ENCODE measurements around the gene SHROOM2. TPM values are rescaled to one million over a fixed set of nuclear protein-coding genes. Genes with fewer than 3 reads are reported as not detected.

SHROOM2 gene
- total RNA-seq, 5 donors from 2014 or later (not counting 1 experiment from before 2014, with no cell fraction given), result 0.03 to 0.06 TPM; not detected in 3

DNA sequence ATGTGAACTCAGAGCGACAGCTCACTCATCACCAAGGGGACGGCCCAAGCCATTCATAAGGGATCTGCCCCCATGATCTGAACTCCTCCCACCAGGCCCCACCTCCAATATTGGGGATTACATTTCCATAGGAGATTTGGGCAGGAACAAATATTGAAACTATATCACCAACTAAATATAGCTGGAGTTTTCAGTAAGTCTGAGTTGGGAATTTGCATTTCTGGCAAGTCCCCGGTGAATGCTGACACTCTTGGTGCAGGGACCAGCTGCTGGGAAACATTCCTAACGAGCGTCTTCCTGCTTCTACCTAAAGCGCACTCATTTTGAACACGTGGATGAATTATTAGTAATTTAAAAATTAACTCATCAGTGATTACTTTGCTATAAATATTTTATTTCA is 194.2 kb downstream of the SHROOM2 start:
- Mint-ChIP-seq H3K9me3 (no peaks in the 10 kb centered on the region), H3K27me3 (peaks cover 0 to 19% of the 10 kb centered on the region in 2 donors), H3K4me3 (no peak overlapping the region), H3K27ac (no peak overlapping the region), H3K4me1 (no peaks in the 10 kb centered on the region), H3K36me3 (no peaks in the 10 kb centered on the region)
- no CpG with 5 or more reads among the region's 7 CpGs for WGBS (ENCODE audit: insufficient coverage)
- H3K27me3 ChIP-seq (replicated peaks in 1 of 2; ENCODE audit: control insufficient read depth in 2 of 2, extremely low read depth in 1 of 2, insufficient read depth in 2 of 2, low read length in 1 of 2), result no peaks in the 10 kb centered on the region
- no peak overlapping the region for H3K4me3 ChIP-seq (ENCODE audit: control insufficient read depth in 1 of 2, extremely low read depth in 1 of 2, low read length in 1 of 2)
- H3K27ac ChIP-seq (ENCODE audit: low read length), result no peak overlapping the region
- H3K36me3 ChIP-seq (ENCODE audit: control insufficient read depth in 2 of 2, extremely low read depth in 1 of 2, insufficient read depth in 1 of 2, low read length in 1 of 2), result no peaks in the 10 kb centered on the region
- H3K4me1 ChIP-seq (ENCODE audit: control insufficient read depth in 1 of 2, extremely low read depth in 1 of 2, insufficient read depth in 2 of 2, low read length in 2 of 2), result no peaks in the 10 kb centered on the region
- no peaks in the 10 kb centered on the region for H3K9me3 ChIP-seq
- ATAC-seq (replicated peaks in 1 of 4) (no peak), DNase-seq (no peak)
- ChIA-PET CTCF (no interaction called here), POLR2A (interaction anchor here in 1 of 2 donors (0.6 kb wide), 1 partner anchor 113 kb away, joined by 7 read pairs; no protein-coding TSS in a partner anchor)

DNA sequence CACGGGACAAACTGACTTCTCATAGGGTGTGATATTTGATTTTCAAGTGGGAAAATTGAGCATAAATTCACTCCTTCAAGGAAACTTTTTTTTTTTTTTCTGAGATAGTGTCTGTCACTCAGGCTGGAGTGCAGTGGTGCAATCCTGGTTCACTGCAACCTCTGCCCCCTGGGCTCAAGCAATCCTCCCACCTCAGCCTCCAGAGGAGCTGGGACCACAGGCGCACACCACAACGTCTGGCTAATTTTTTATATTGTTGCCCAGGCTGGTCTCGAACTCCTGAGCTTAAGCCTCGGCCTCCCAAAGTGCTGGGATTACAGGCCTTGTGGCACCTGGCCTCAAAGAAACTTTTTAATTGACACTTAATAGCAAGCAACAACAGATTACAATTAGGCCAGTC is 194.7 kb downstream of the SHROOM2 start:
- ChIA-PET POLR2A (no interaction called here), CTCF (no interaction called here)
- Histone ChIP-seq H3K4me1 (ENCODE audit: control insufficient read depth in 1 of 2, extremely low read depth in 1 of 2, insufficient read depth in 2 of 2, low read length in 2 of 2) (no peaks in the 10 kb centered on the region), H3K36me3 (ENCODE audit: control insufficient read depth in 2 of 2, extremely low read depth in 1 of 2, insufficient read depth in 1 of 2, low read length in 1 of 2) (no peaks in the 10 kb centered on the region), H3K4me3 (ENCODE audit: control insufficient read depth in 1 of 2, extremely low read depth in 1 of 2, low read length in 1 of 2) (no peak overlapping the region), H3K27ac (ENCODE audit: low read length) (no peak overlapping the region), H3K9me3 (no peaks in the 10 kb centered on the region), H3K27me3 (replicated peaks in 1 of 2; ENCODE audit: control insufficient read depth in 2 of 2, extremely low read depth in 1 of 2, insufficient read depth in 2 of 2, low read length in 1 of 2) (no peaks in the 10 kb centered on the region)
- DNase-seq, result no peak
- Mint-ChIP-seq H3K9me3 (no peaks in the 10 kb centered on the region), H3K36me3 (no peaks in the 10 kb centered on the region), H3K4me1 (no peaks in the 10 kb centered on the region), H3K27me3 (peaks cover 0 to 21% of the 10 kb centered on the region in 2 donors), H3K4me3 (no peak overlapping the region), H3K27ac (peak overlapping the region in 1 of 2 donors; percentile 4)
- no peak for ATAC-seq (replicated peaks in 1 of 4)
- no CpG with 5 or more reads among the region's 5 CpGs for WGBS (ENCODE audit: insufficient coverage)

DNA sequence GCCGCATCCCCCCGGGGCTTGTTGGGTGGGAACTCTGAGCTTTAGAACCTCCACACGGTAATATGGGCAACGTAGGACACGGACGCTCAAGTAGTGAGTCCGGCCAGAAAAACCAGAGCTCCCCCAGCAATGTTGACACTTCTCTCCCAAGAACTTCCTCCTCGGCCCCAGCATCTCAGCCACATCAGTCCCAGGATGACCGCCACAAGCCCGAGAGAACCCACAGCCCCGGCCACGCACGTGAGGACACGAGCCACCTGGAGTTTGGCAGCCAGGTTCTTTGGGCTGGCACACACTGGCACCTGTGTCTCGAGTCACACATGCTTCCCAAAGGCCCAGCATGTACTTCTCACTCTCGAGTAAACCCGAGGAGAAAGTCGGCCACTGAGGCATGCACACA is 197.2 kb downstream of the SHROOM2 start:
- no peaks in the 10 kb centered on the region for H3K4me1 Mint-ChIP-seq
- H3K9me3 ChIP-seq, result no peaks in the 10 kb centered on the region
- H3K9me3 Mint-ChIP-seq, result no peaks in the 10 kb centered on the region
- DNase-seq (no peak), ATAC-seq (replicated peaks in 1 of 4) (no peak)
- WGBS (ENCODE audit: insufficient coverage), result 75% methylated on average over 9 of the region's 18 CpGs
- H3K27me3 ChIP-seq (replicated peaks in 1 of 2; ENCODE audit: control insufficient read depth in 2 of 2, extremely low read depth in 1 of 2, insufficient read depth in 2 of 2, low read length in 1 of 2), result no peaks in the 10 kb centered on the region
- POLR2A ChIA-PET, result no interaction called here
- H3K4me3 ChIP-seq (ENCODE audit: control insufficient read depth in 1 of 2, extremely low read depth in 1 of 2, low read length in 1 of 2), result no peak overlapping the region
- H3K36me3 ChIP-seq (ENCODE audit: control insufficient read depth in 2 of 2, extremely low read depth in 1 of 2, insufficient read depth in 1 of 2, low read length in 1 of 2), result no peaks in the 10 kb centered on the region
- H3K27ac Mint-ChIP-seq, result no peak overlapping the region
- no peak overlapping the region for H3K4me3 Mint-ChIP-seq
- CTCF ChIA-PET, result no interaction called here
- no peaks in the 10 kb centered on the region for H3K36me3 Mint-ChIP-seq
- peaks cover 0 to 14% of the 10 kb centered on the region in 2 donors for H3K27me3 Mint-ChIP-seq
- H3K27ac ChIP-seq (ENCODE audit: low read length), result no peak overlapping the region
- no peaks in the 10 kb centered on the region for H3K4me1 ChIP-seq (ENCODE audit: control insufficient read depth in 1 of 2, extremely low read depth in 1 of 2, insufficient read depth in 2 of 2, low read length in 2 of 2)

DNA sequence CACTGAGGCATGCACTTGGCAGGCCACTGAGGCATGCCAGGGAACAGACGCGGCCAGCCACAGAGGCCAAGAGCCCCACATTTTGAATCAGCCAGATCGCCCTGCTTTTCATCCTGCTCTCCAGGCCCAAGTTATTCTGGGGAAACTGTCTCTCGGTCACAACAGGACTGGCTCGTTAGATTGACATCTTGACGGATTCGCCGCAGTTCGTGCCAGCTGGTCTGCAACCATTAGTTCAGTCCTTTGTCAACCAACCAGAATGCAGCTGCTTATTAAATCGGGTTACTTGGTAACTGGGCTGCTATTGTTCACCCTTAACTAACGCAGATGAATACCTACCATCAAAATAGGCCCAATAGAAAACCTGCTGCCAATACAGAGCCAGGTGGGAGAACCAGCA is 197.6 kb downstream of the SHROOM2 start:
- Histone ChIP-seq H3K4me1 (ENCODE audit: control insufficient read depth in 1 of 2, extremely low read depth in 1 of 2, insufficient read depth in 2 of 2, low read length in 2 of 2) (no peaks in the 10 kb centered on the region), H3K4me3 (ENCODE audit: control insufficient read depth in 1 of 2, extremely low read depth in 1 of 2, low read length in 1 of 2) (no peak overlapping the region), H3K27ac (ENCODE audit: low read length) (no peak overlapping the region), H3K9me3 (no peaks in the 10 kb centered on the region), H3K36me3 (ENCODE audit: control insufficient read depth in 2 of 2, extremely low read depth in 1 of 2, insufficient read depth in 1 of 2, low read length in 1 of 2) (no peaks in the 10 kb centered on the region), H3K27me3 (replicated peaks in 1 of 2; ENCODE audit: control insufficient read depth in 2 of 2, extremely low read depth in 1 of 2, insufficient read depth in 2 of 2, low read length in 1 of 2) (no peaks in the 10 kb centered on the region)
- no peaks in the 10 kb centered on the region for H3K4me1 Mint-ChIP-seq
- CTCF ChIA-PET, result no interaction called here
- no peak overlapping the region for H3K27ac Mint-ChIP-seq
- peaks cover 0 to 11% of the 10 kb centered on the region in 2 donors for H3K27me3 Mint-ChIP-seq
- H3K4me3 Mint-ChIP-seq, result no peak overlapping the region
- no peak for DNase-seq
- POLR2A ChIA-PET, result no interaction called here
- 98% methylated on average over 5 of the region's 11 CpGs for WGBS (ENCODE audit: insufficient coverage)
- no peaks in the 10 kb centered on the region for H3K36me3 Mint-ChIP-seq
- no peaks in the 10 kb centered on the region for H3K9me3 Mint-ChIP-seq
- ATAC-seq (replicated peaks in 1 of 4), result no peak

DNA sequence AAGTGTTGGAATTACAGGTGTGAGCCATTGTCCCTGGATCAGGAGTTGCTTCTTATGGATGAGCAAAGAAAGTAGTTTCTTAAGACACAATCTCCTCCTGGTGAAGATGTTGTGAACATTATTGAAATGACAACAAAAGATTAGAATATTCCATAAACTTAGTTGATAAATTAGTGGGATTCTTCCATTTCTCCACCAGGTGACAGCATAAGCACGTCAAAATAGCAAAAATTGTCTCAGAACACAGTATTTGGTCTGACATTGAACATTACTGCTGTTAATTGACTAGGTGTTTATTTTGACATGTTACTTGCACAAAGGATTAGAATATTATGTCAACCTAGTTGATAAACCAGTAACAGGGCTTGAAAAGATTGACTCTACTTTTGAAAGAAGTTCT is 202.5 kb downstream of the SHROOM2 start:
- no peaks in the 10 kb centered on the region for H3K4me1 ChIP-seq (ENCODE audit: control insufficient read depth in 1 of 2, extremely low read depth in 1 of 2, insufficient read depth in 2 of 2, low read length in 2 of 2)
- ChIA-PET POLR2A (no interaction called here), CTCF (interaction anchor here in 1 of 2 donors (0.9 to 1.1 kb wide), 3 partner anchors 130 to 133 kb away, joined by 3 to 8 read pairs (median 6); no protein-coding TSS in a partner anchor)
- no CpG with 5 or more reads among the region's 1 CpG for WGBS (ENCODE audit: insufficient coverage)
- no peak overlapping the region for H3K27ac ChIP-seq (ENCODE audit: low read length)
- DNase-seq (peak in 1 of 35 experiments; percentile 47), ATAC-seq (replicated peaks in 1 of 4) (no peak)
- no peaks in the 10 kb centered on the region for H3K4me1 Mint-ChIP-seq
- no peaks in the 10 kb centered on the region for H3K36me3 ChIP-seq (ENCODE audit: control insufficient read depth in 2 of 2, extremely low read depth in 1 of 2, insufficient read depth in 1 of 2, low read length in 1 of 2)
- H3K27ac Mint-ChIP-seq, result no peak overlapping the region
- no peak overlapping the region for H3K4me3 Mint-ChIP-seq
- H3K9me3 ChIP-seq, result no peaks in the 10 kb centered on the region
- H3K9me3 Mint-ChIP-seq, result no peaks in the 10 kb centered on the region
- H3K36me3 Mint-ChIP-seq, result no peaks in the 10 kb centered on the region
- peaks cover 0 to 11% of the 10 kb centered on the region in 2 donors for H3K27me3 Mint-ChIP-seq
- no peaks in the 10 kb centered on the region for H3K27me3 ChIP-seq (replicated peaks in 1 of 2; ENCODE audit: control insufficient read depth in 2 of 2, extremely low read depth in 1 of 2, insufficient read depth in 2 of 2, low read length in 1 of 2)
- no peak overlapping the region for H3K4me3 ChIP-seq (ENCODE audit: control insufficient read depth in 1 of 2, extremely low read depth in 1 of 2, low read length in 1 of 2)

DNA sequence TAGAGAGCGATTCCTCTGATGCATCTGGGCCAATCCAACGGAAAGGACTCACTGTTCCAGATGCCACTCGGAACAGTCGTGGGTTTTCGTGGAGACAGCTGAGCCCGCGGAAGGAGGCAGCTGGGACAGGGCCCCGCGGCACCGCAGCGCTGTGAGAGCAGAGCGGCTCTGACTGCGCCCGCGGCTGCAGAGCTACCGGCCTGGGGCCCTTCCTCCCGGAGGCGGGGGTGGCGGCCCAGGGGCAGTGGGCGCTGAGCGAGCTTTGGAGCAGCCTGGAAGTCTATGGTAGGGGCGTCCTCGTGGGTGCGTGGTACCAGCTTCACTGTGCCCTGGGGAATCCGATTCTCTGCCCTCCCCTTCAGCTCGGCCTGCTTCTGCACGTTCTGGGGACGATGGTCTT is 205.8 kb downstream of the SHROOM2 start:
- no peaks in the 10 kb centered on the region for H3K9me3 Mint-ChIP-seq
- H3K27me3 ChIP-seq (replicated peaks in 1 of 2; ENCODE audit: control insufficient read depth in 2 of 2, extremely low read depth in 1 of 2, insufficient read depth in 2 of 2, low read length in 1 of 2), result no peaks in the 10 kb centered on the region
- H3K9me3 ChIP-seq, result no peaks in the 10 kb centered on the region
- H3K4me1 Mint-ChIP-seq, result peaks cover 0 to 3% (median 0%) of the 10 kb centered on the region in 3 donors
- 89% methylated on average over 7 of the region's 28 CpGs for WGBS (ENCODE audit: insufficient coverage)
- no peak overlapping the region for H3K4me3 ChIP-seq (ENCODE audit: control insufficient read depth in 1 of 2, extremely low read depth in 1 of 2, low read length in 1 of 2)
- H3K27me3 Mint-ChIP-seq, result no peaks in the 10 kb centered on the region
- CTCF ChIA-PET, result interaction anchor here (0.6 to 1.4 kb wide), 2 partner anchors 126 to 128 kb away, joined by 3 read pairs; no protein-coding TSS in a partner anchor
- no peak overlapping the region for H3K4me3 Mint-ChIP-seq
- H3K36me3 Mint-ChIP-seq, result no peaks in the 10 kb centered on the region
- H3K4me1 ChIP-seq (ENCODE audit: control insufficient read depth in 1 of 2, extremely low read depth in 1 of 2, insufficient read depth in 2 of 2, low read length in 2 of 2), result peaks cover 0 to 2% of the 10 kb centered on the region in 2 experiments
- DNase-seq (no peak), ATAC-seq (replicated peaks in 1 of 4) (no peak)
- H3K27ac ChIP-seq (ENCODE audit: low read length), result no peak overlapping the region
- no peaks in the 10 kb centered on the region for H3K36me3 ChIP-seq (ENCODE audit: control insufficient read depth in 2 of 2, extremely low read depth in 1 of 2, insufficient read depth in 1 of 2, low read length in 1 of 2)
- POLR2A ChIA-PET, result no interaction called here
- no peak overlapping the region for H3K27ac Mint-ChIP-seq

GRCh38 chrX:9992724-9993123 is 206.5 kb downstream of the SHROOM2 start:
- H3K4me3 Mint-ChIP-seq, result no peak overlapping the region
- no peaks in the 10 kb centered on the region for H3K9me3 Mint-ChIP-seq
- no peaks in the 10 kb centered on the region for H3K36me3 Mint-ChIP-seq
- Histone ChIP-seq H3K27me3 (replicated peaks in 1 of 2; ENCODE audit: control insufficient read depth in 2 of 2, extremely low read depth in 1 of 2, insufficient read depth in 2 of 2, low read length in 1 of 2) (no peaks in the 10 kb centered on the region), H3K27ac (ENCODE audit: low read length) (no peak overlapping the region), H3K4me1 (ENCODE audit: control insufficient read depth in 1 of 2, extremely low read depth in 1 of 2, insufficient read depth in 2 of 2, low read length in 2 of 2) (peaks cover 0 to 2% of the 10 kb centered on the region in 2 experiments), H3K36me3 (ENCODE audit: control insufficient read depth in 2 of 2, extremely low read depth in 1 of 2, insufficient read depth in 1 of 2, low read length in 1 of 2) (no peaks in the 10 kb centered on the region), H3K4me3 (ENCODE audit: control insufficient read depth in 1 of 2, extremely low read depth in 1 of 2, low read length in 1 of 2) (no peak overlapping the region), H3K9me3 (no peaks in the 10 kb centered on the region)
- ATAC-seq (replicated peaks in 1 of 4) (no peak), DNase-seq (no peak)
- no peak overlapping the region for H3K27ac Mint-ChIP-seq
- over 99% methylated on average over 15 of the region's 18 CpGs for WGBS (ENCODE audit: insufficient coverage)
- H3K4me1 Mint-ChIP-seq, result peaks cover 0 to 3% (median 0%) of the 10 kb centered on the region in 3 donors
- POLR2A ChIA-PET, result no interaction called here
- H3K27me3 Mint-ChIP-seq, result no peaks in the 10 kb centered on the region
- CTCF ChIA-PET, result no interaction called here
